ENCODE results near the gene VDAC1. TPM values are rescaled to one million over a fixed set of nuclear protein-coding genes. Genes with fewer than 3 reads are reported as not detected.

The VDAC1 gene
- total and polyA plus RNA-seq, 2 experiments from 2014 or later, result 216 to 282 TPM

- Histone ChIP-seq H3K79me2 (peaks cover 53% of the 10 kb centered on the region), H3K4me2 (no peak overlapping the region), H2AFZ (no peak overlapping the region), H3K9me2 (replicated peaks; ENCODE audit: insufficient read depth) (no peaks in the 10 kb centered on the region), H3K4me1 (ENCODE audit: insufficient read depth) (no peaks in the 10 kb centered on the region), H3K27me3 (no peaks in the 10 kb centered on the region), H3K27ac (no peak overlapping the region), H4K20me1 (ENCODE audit: insufficient read depth, poor library complexity, severe bottlenecking) (peaks cover 8% of the 10 kb centered on the region), H3K4me3 (no peak overlapping the region), H3K36me3 (replicated peaks; ENCODE audit: insufficient read depth, low read depth) (no peaks in the 10 kb centered on the region), H3K9me3 (ENCODE audit: low read depth) (no peaks in the 10 kb centered on the region)
- WGBS (ENCODE audit: low lambda C conversion rate, missing lambda C conversion rate), result 90% methylated on average over 7 of the region's 7 CpGs
- DNase-seq (ENCODE audit: low spot score), result no peak
- TF ChIP-seq EZH2phosphoT487 (IDR thresholded peaks at IDR 0.05; ENCODE audit: low read depth, severe bottlenecking, unreplicated experiment), result no peak
- no peak for TF ChIP-seq CTCF (IDR thresholded peaks at IDR 0.05; ENCODE audit: poor library complexity)
- no peak for TF ChIP-seq EZH2 (IDR thresholded peaks at IDR 0.05; ENCODE audit: borderline replicate concordance)
Observed at GRCh38 chr5:133980652-133981051, 24.1 kb downstream of the VDAC1 start.

- H3K4me2 ChIP-seq, result no peak overlapping the region
- no peaks in the 10 kb centered on the region for H3K9me2 ChIP-seq (replicated peaks; ENCODE audit: insufficient read depth)
- no peak overlapping the region for H3K4me3 ChIP-seq
- no peak for DNase-seq (ENCODE audit: low spot score)
- H3K27ac ChIP-seq, result no peak overlapping the region
- peaks cover 4% of the 10 kb centered on the region for H4K20me1 ChIP-seq (ENCODE audit: insufficient read depth, poor library complexity, severe bottlenecking)
- H3K79me2 ChIP-seq, result peaks cover 39% of the 10 kb centered on the region
- no peak for TF ChIP-seq EZH2phosphoT487 (IDR thresholded peaks at IDR 0.05; ENCODE audit: low read depth, severe bottlenecking, unreplicated experiment)
- TF ChIP-seq CTCF (IDR thresholded peaks at IDR 0.05; ENCODE audit: poor library complexity), result no peak
- TF ChIP-seq EZH2 (IDR thresholded peaks at IDR 0.05; ENCODE audit: borderline replicate concordance), result no peak
- no peaks in the 10 kb centered on the region for H3K36me3 ChIP-seq (replicated peaks; ENCODE audit: insufficient read depth, low read depth)
- no peak overlapping the region for H2AFZ ChIP-seq
- no peaks in the 10 kb centered on the region for H3K27me3 ChIP-seq
- H3K4me1 ChIP-seq (ENCODE audit: insufficient read depth), result no peaks in the 10 kb centered on the region
- H3K9me3 ChIP-seq (ENCODE audit: low read depth), result no peaks in the 10 kb centered on the region
- WGBS (ENCODE audit: low lambda C conversion rate, missing lambda C conversion rate), result 94% methylated on average over 3 of the region's 3 CpGs
Observed at GRCh38 chr5:133978943-133979342, 25.8 kb downstream of the VDAC1 start.

GRCh38 chr5:133977858-133978257, 26.9 kb downstream of the VDAC1 start:
- Histone ChIP-seq H3K27ac (peak overlapping the region; percentile 1), H2AFZ (no peak overlapping the region), H3K4me2 (no peak overlapping the region), H3K36me3 (replicated peaks; ENCODE audit: insufficient read depth, low read depth) (no peaks in the 10 kb centered on the region), H3K4me3 (no peak overlapping the region), H3K27me3 (no peaks in the 10 kb centered on the region), H3K9me3 (ENCODE audit: low read depth) (no peaks in the 10 kb centered on the region), H3K9me2 (replicated peaks; ENCODE audit: insufficient read depth) (no peaks in the 10 kb centered on the region), H3K4me1 (ENCODE audit: insufficient read depth) (no peaks in the 10 kb centered on the region), H3K79me2 (peaks cover 29% of the 10 kb centered on the region), H4K20me1 (ENCODE audit: insufficient read depth, poor library complexity, severe bottlenecking) (peaks cover 4% of the 10 kb centered on the region)
- TF ChIP-seq EZH2 (IDR thresholded peaks at IDR 0.05; ENCODE audit: borderline replicate concordance) (no peak), EZH2phosphoT487 (IDR thresholded peaks at IDR 0.05; ENCODE audit: low read depth, severe bottlenecking, unreplicated experiment) (no peak), CTCF (IDR thresholded peaks at IDR 0.05; ENCODE audit: poor library complexity) (no peak)
- no peak for DNase-seq (ENCODE audit: low spot score)
- WGBS (ENCODE audit: low lambda C conversion rate, missing lambda C conversion rate), result 78% methylated on average over 1 of the region's 1 CpG
